K562 (cell line): ENCODE measurements around the gene NOM1. TPM values are rescaled to one million over a fixed set of nuclear protein-coding genes. Genes with fewer than 3 reads are reported as not detected.

Experiments used
- ARID1B ChIP-seq: fragments of 450-650 bp; IDR thresholded peaks from 2 replicates; pipeline ENCODE4 v1.6.1; 2016; ENCODE audit warnings: antibody characterized with exemption, mild to moderate bottlenecking, inconsistent platforms
- BCOR ChIP-seq: fragments of 450-650 bp; IDR thresholded peaks from 2 replicates; pipeline ENCODE4 v1.6.1; 2016
- FOXK1 ChIP-seq: sonication (generic); formaldehyde crosslinking; IDR thresholded peaks from 2 replicates; pipeline ENCODE4 v1.8.0; 2022; ENCODE audit warnings: missing genetic modification reagents, mild to moderate bottlenecking, borderline replicate concordance
- FOXP4 ChIP-seq: sonication (generic); formaldehyde crosslinking; IDR thresholded peaks from 2 replicates; pipeline ENCODE4 v1.8.0; 2022; ENCODE audit warnings: mild to moderate bottlenecking, missing genetic modification reagents, borderline replicate concordance
- GABPA ChIP-seq: fragments of 200-800 bp; sonication (Bioruptor generic); conservative IDR thresholded peaks from 2 replicates; pipeline ENCODE4 v1.6.1; 2016; ENCODE audit warnings: low read depth, missing genetic modification characterization, missing compliant biosample characterization
- HNRNPLL ChIP-seq: fragments of 200-400 bp; formaldehyde crosslinking; IDR thresholded peaks from 2 replicates; pipeline ENCODE4 v1.6.1; 2017; ENCODE audit warnings: low read length, low read depth, mild to moderate bottlenecking; ENCODE audit not compliant: poor library complexity, severe bottlenecking
- IRF9 ChIP-seq: fragments of 450-650 bp; IDR thresholded peaks from 2 replicates; pipeline ENCODE4 v1.6.1; 2016; ENCODE audit warnings: missing biosample characterization, missing genetic modification characterization
- L3MBTL2 ChIP-seq: fragments of 450-650 bp; IDR thresholded peaks from 2 replicates; pipeline ENCODE4 v1.6.1; 2016; ENCODE audit warnings: mild to moderate bottlenecking, moderate library complexity
- MCM3 ChIP-seq: fragments of 450-650 bp; IDR thresholded peaks from 2 replicates; pipeline ENCODE4 v1.6.1; 2016
- MCM7 ChIP-seq, 2 experiments: fragments of 450-650 bp; IDR thresholded peaks; 2 replicates each; pipeline ENCODE4 v1.6.1; 2016 to 2018
- NFIC ChIP-seq: fragments of 450-650 bp; IDR thresholded peaks from 2 replicates; pipeline ENCODE4 v1.6.1; 2017; ENCODE audit warnings: mild to moderate bottlenecking, inconsistent platforms
- NONO ChIP-seq, 2 experiments: fragments of 200-400 bp in 1 of 2; fragments of 450-650 bp in 1 of 2; formaldehyde crosslinking in 1 of 2; IDR thresholded peaks; 2 replicates each; pipeline ENCODE4 v1.6.1; 2017; ENCODE audit warnings: low read depth in 2 of 2, mild to moderate bottlenecking in 2 of 2, moderate library complexity in 2 of 2, low read length in 1 of 2
- PKNOX1 ChIP-seq: fragments of 450-650 bp; IDR thresholded peaks from 2 replicates; pipeline ENCODE4 v1.6.1; 2016
- RBFOX2 ChIP-seq: fragments of 200-400 bp; formaldehyde crosslinking; IDR thresholded peaks from 2 replicates; pipeline ENCODE4 v1.6.1; 2017; ENCODE audit warnings: low read depth, mild to moderate bottlenecking, low read length, moderate library complexity
- RNF2 ChIP-seq: sonication (generic); IDR thresholded peaks from 2 replicates; pipeline ENCODE4 v1.6.1; 2016
- SMARCC2 ChIP-seq: fragments of 450-650 bp; IDR thresholded peaks from 2 replicates; pipeline ENCODE4 v1.6.1; 2017; ENCODE audit warnings: antibody characterized with exemption, moderate library complexity, mild to moderate bottlenecking, low read depth
- SOX6 ChIP-seq: fragments of 450-650 bp; IDR thresholded peaks from 2 replicates; pipeline ENCODE4 v1.6.1; 2014; ENCODE audit warnings: mild to moderate bottlenecking
- U2AF1 ChIP-seq: fragments of 200-400 bp; formaldehyde crosslinking; optimal IDR thresholded peaks from 2 replicates; pipeline ENCODE3; 2017; ENCODE audit warnings: mild to moderate bottlenecking, low read depth, low read length, moderate library complexity
- ZBTB5 ChIP-seq: fragments of 450-650 bp; IDR thresholded peaks from 2 replicates; pipeline ENCODE4 v1.6.1; 2017; ENCODE audit warnings: antibody characterized with exemption
- ZEB2 ChIP-seq: fragments of 450-650 bp; IDR thresholded peaks from 2 replicates; pipeline ENCODE4 v1.6.1; 2016
- ZNF655 ChIP-seq: fragments of 250-450 bp; sonication (Bioruptor Pico); IDR thresholded peaks from 2 replicates; pipeline ENCODE4 v1.5.0; 2021
- ZNF695 ChIP-seq: fragments of 450-650 bp; formaldehyde crosslinking; IDR thresholded peaks from 2 replicates; pipeline ENCODE4 v1.4.0; 2020; ENCODE audit warnings: mild to moderate bottlenecking, moderate library complexity
- ZNF696 ChIP-seq: fragments of 250-450 bp; sonication (Bioruptor Pico); conservative IDR thresholded peaks from 2 replicates; pipeline ENCODE4 v1.4.0; 2020; ENCODE audit warnings: mild to moderate bottlenecking, moderate library complexity
- ZNF785 ChIP-seq: fragments of 250-450 bp; sonication (Bioruptor Pico); IDR thresholded peaks from 2 replicates; pipeline ENCODE4 v1.4.0; 2020; ENCODE audit warnings: mild to moderate bottlenecking
- polyA plus RNA-seq, 8 experiments: library from polyadenylated mRNA; depleted of rRNA in 4 of 8; stranded (reverse) in 5 of 8; unstranded in 3 of 8; fragments of >200 nt; fragmentation: Nextera tagmentation in 2 of 8; fragmentation: Illumina TruSeq in 1 of 8; extraction: Ambion mirVana in 2 of 8; extraction: Trizol in 1 of 8; gene quantifications; 2 replicates each; pipeline versions ENCODE4 v1.2.1 to v1.2.3, GENCODE V29; 2011 to 2014; ENCODE audit warnings: inconsistent platforms in 1 of 8, missing spikeins in 1 of 8
- total RNA-seq, 7 experiments: library from RNA; depleted of rRNA in 6 of 7; stranded (reverse); fragments of >200 nt in 6 of 7; fragmentation: Illumina TruSeq in 2 of 7; extraction: Trizol in 2 of 7; gene quantifications; 2 replicates each; pipeline versions ENCODE4 v1.2.1 to v1.2.3, GENCODE V29; 2011 to 2021; ENCODE audit warnings: low replicate concordance in 1 of 7

Gene NOM1
- total and polyA plus RNA-seq, 9 of the 15 experiments (the other 6 are each of a cell fraction or from before 2014, with no cell fraction given), result 6.8 to 47.3 (median 37.4) TPM

GRCh38 chr7:157009170-157009777 lies 59.8 kb downstream of the NOM1 start (continued):
- TF ChIP-seq FOXP4 (no peak), MCM3 (no peak), ZEB2 (no peak), PKNOX1 (no peak), SOX6 (no peak), RNF2 (no peak), ARID1B (no peak), GABPA (0 out of 2 replicates have a peak, but pooled peaks have one; percentile 25), NONO (IDR thresholded peaks at IDR 0.05; ENCODE audit: low read depth in 2 of 2, low read length in 1 of 2) (no peak), L3MBTL2 (peak; percentile 51; the same call in 1 of the 2 replicates), SMARCC2 (no peak), RBFOX2 (no peak), HNRNPLL (no peak), IRF9 (tag) (no peak), U2AF1 (no peak), NFIC (no peak), ZNF695 (CRISPR knock-in tag) (no peak), ZNF655 (CRISPR knock-in tag) (no peak), FOXK1 (CRISPR knock-in tag) (0 out of 2 replicates have a peak, but pooled peaks have one; percentile 23), BCOR (no peak), ZBTB5 (no peak), ZNF785 (CRISPR knock-in tag) (no peak), ZNF696 (CRISPR knock-in tag) (no peak), MCM7 (IDR thresholded peaks at IDR 0.05) (no peak)
